Hepatocyte (in vitro differentiated cells): ENCODE data around the gene GASK1A.
A peak's percentile ranks its signal among the peaks of the same experiment; 100 is the strongest.

Experiments
- CTCF ChIP-seq: fragments of 200-600 bp; sonication (generic); IDR thresholded peaks from 2 replicates; pipeline ENCODE4 v1.5.1; 2016; ENCODE audit warnings: antibody characterized with exemption, mild to moderate bottlenecking; ENCODE audit not compliant: poor library complexity
- EZH2 ChIP-seq: fragments of 200-600 bp; sonication (generic); IDR thresholded peaks from 2 replicates; pipeline ENCODE4 v1.6.1; 2016; ENCODE audit warnings: antibody characterized with exemption, mild to moderate bottlenecking, borderline replicate concordance
- EZH2phosphoT487 ChIP-seq: fragments of 200-600 bp; sonication (generic); IDR thresholded peaks from one replicate; pipeline ENCODE4 v1.6.1; 2018; ENCODE audit warnings: antibody characterized with exemption, mild to moderate bottlenecking, low read depth, moderate library complexity; ENCODE audit not compliant: unreplicated experiment, severe bottlenecking

GRCh38 chr3:43087249-43087776 lies 108.2 kb downstream of the GASK1A start:
- TF ChIP-seq CTCF (peak; percentile 18), EZH2phosphoT487 (no peak), EZH2 (no peak)
